ENCODE results near the gene GMDS.
"Not testable (repeated sequence)": the region's sequence is repeated elsewhere in the genome, so short reads cannot be mapped to it uniquely, and the experiment has no call there.

Gene GMDS

GRCh38 chr6:1679031-1679687 is 566.2 kb downstream of the GMDS start:
- DNase-seq (ENCODE audit: low spot score), result no peak

- no peak for DNase-seq (ENCODE audit: low spot score)
These were observed 567.2 kb downstream of the GMDS start for GRCh38 chr6:1678201-1678600.

- no peak for DNase-seq (ENCODE audit: low spot score)
These were observed 573.0 kb downstream of the GMDS start for GRCh38 chr6:1672379-1672778.

GRCh38 chr6:1670711-1671462 is 574.5 kb downstream of the GMDS start:
- DNase-seq (ENCODE audit: low spot score), result no peak

GRCh38 chr6:1669996-1670395 is 575.4 kb downstream of the GMDS start:
- DNase-seq (ENCODE audit: low spot score), result no peak

GRCh38 chr6:1668456-1668855 is 576.9 kb downstream of the GMDS start:
- not testable (repeated sequence) for DNase-seq (ENCODE audit: low spot score)

GRCh38 chr6:1667805-1668175 is 577.6 kb downstream of the GMDS start:
- DNase-seq (ENCODE audit: low spot score), result no peak

GRCh38 chr6:1667012-1667804 is 578.2 kb downstream of the GMDS start:
- no peak for DNase-seq (ENCODE audit: low spot score)

GRCh38 chr6:1665214-1665613 is 580.2 kb downstream of the GMDS start:
- no peak for DNase-seq (ENCODE audit: low spot score)

GRCh38 chr6:1664329-1664728 is 581.1 kb downstream of the GMDS start:
- DNase-seq (ENCODE audit: low spot score), result peak; percentile 41

GRCh38 chr6:1663511-1663910 is 581.9 kb downstream of the GMDS start:
- DNase-seq (ENCODE audit: low spot score), result no peak

- no peak for DNase-seq (ENCODE audit: low spot score)
These were observed 582.9 kb downstream of the GMDS start for GRCh38 chr6:1662534-1662933.

GRCh38 chr6:1659816-1660215 is 585.6 kb downstream of the GMDS start:
- DNase-seq (ENCODE audit: low spot score), result no peak

GRCh38 chr6:1658212-1659005 is 587.0 kb downstream of the GMDS start:
- no peak for DNase-seq (ENCODE audit: low spot score)

GRCh38 chr6:1657771-1658165 is 587.6 kb downstream of the GMDS start:
- DNase-seq (ENCODE audit: low spot score), result no peak

GRCh38 chr6:1657116-1657770 is 588.2 kb downstream of the GMDS start:
- no peak for DNase-seq (ENCODE audit: low spot score)

GRCh38 chr6:1654054-1654453 is 591.4 kb downstream of the GMDS start:
- DNase-seq (ENCODE audit: low spot score), result no peak

- no peak for DNase-seq (ENCODE audit: low spot score)
These were observed 592.6 kb downstream of the GMDS start for GRCh38 chr6:1652842-1653241.

GRCh38 chr6:1651362-1651761 is 594.0 kb downstream of the GMDS start:
- no peak for DNase-seq (ENCODE audit: low spot score)

- no peak for DNase-seq (ENCODE audit: low spot score)
These were observed 599.8 kb downstream of the GMDS start for GRCh38 chr6:1645466-1646185.

GRCh38 chr6:1644516-1645060 is 600.8 kb downstream of the GMDS start:
- DNase-seq (ENCODE audit: low spot score), result no peak
